Uterus (tissue), 4 donors: ENCODE measurements around the gene CASK. TPM values are rescaled to one million over a fixed set of nuclear protein-coding genes. Genes with fewer than 3 reads are reported as not detected.

Experiments used
- DNase-seq, 2 donors: peaks; one replicate each; pipeline ENCODE4 v3.0.0-alpha.2; 2019 to 2020
- H3K27ac ChIP-seq, 2 donors: fragments of 200-600 bp; sonication (generic); 1 replicate in 1 of 2; 2 replicates in 1 of 2; pipeline ENCODE4 v1.5.1; 2016 to 2018
- H3K27me3 ChIP-seq, 2 donors: fragments of 200-600 bp; sonication (generic); one replicate each; pipeline ENCODE4 v1.5.1; 2018 to 2019; ENCODE audit warnings: control low read depth in 1 of 2
- H3K36me3 ChIP-seq, 2 donors: fragments of 200-600 bp; sonication (generic); one replicate each; pipeline ENCODE4 v1.5.1; 2019; ENCODE audit warnings: control low read depth in 1 of 2
- H3K4me1 ChIP-seq, 2 donors: fragments of 200-600 bp; sonication (generic); one replicate each; pipeline ENCODE4 v1.5.1; 2018 to 2019; ENCODE audit warnings: control low read depth in 1 of 2
- H3K4me3 ChIP-seq, 2 donors: fragments of 200-600 bp; sonication (generic); 1 replicate in 1 of 2; 2 replicates in 1 of 2; pipeline ENCODE4 v1.5.1; 2018 to 2019; ENCODE audit warnings: mild to moderate bottlenecking in 1 of 2
- H3K9me3 ChIP-seq, 2 donors: fragments of 200-600 bp; sonication (generic); one replicate each; pipeline ENCODE4 v1.5.1; 2019; ENCODE audit warnings: control low read depth in 1 of 2
- CTCF ChIP-seq, 4 experiments: fragments of 200-600 bp in 2 of 4; fragments of 450-650 bp in 2 of 4; sonication (generic) in 2 of 4; IDR thresholded peaks; one replicate each; pipeline ENCODE4 v1.5.1; 2016 to 2019; ENCODE audit warnings: antibody characterized with exemption in 4 of 4, mild to moderate bottlenecking in 2 of 4, moderate library complexity in 1 of 4
- POLR2A ChIP-seq, 2 donors: fragments of 450-650 bp; IDR thresholded peaks; one replicate each; pipeline ENCODE4 v1.6.1; 2016; ENCODE audit warnings: antibody characterized with exemption in 2 of 2, mild to moderate bottlenecking in 1 of 2, moderate library complexity in 1 of 2
- intact Hi-C: fragments of 100-400 bp; cut with DNase I; formaldehyde crosslinking; loops from one replicate; pipeline ENCODE4 v1.15.1; 2023; ENCODE audit warnings: low total_unique reads
- total RNA-seq, 4 donors: library from RNA; depleted of rRNA in 3 of 4; stranded (reverse); fragments of >200 nt in 3 of 4; gene quantifications; one replicate each; pipeline versions ENCODE4 v1.1.0 to v1.2.4, GENCODE V29; 2014 to 2023
- donor health status: DM: yes; HTN: yes; CAD: no.

CASK gene
- total RNA-seq, 4 donors from 2014 or later: 7.9 to 76.0 (median 40.7) TPM

DNA sequence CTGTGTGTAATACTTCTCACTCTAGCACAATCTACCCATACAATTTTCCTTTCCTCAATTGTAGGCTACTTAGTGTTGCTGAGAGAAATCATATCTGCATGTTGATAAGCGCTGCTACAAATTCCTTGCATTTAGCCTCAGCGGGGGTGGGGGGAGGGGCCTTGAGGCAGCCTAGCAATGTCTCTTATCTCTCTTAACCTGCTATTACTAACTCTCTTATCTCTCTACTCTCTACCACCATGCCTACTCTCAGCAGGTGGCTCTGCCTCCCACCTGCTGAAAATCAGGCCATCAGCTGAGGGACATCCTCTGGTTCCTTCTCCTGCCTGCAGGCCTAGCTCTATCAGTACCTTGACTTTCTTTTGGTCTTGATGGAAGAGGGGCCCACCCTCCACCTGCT lies 100.5 kb downstream of the CASK start:
- no peak for DNase-seq
- intact Hi-C loops: no loop called here
- Histone ChIP-seq H3K9me3 (no peaks in the 10 kb centered on the region), H3K27ac (no peak overlapping the region), H3K4me1 (no peaks in the 10 kb centered on the region), H3K36me3 (no peaks in the 10 kb centered on the region), H3K4me3 (no peak overlapping the region), H3K27me3 (no peaks in the 10 kb centered on the region)
- TF ChIP-seq POLR2A (IDR thresholded peaks at IDR 0.05): no peak
- no peak for TF ChIP-seq CTCF (IDR thresholded peaks at IDR 0.05)

- H3K9me3 ChIP-seq: no peaks in the 10 kb centered on the region
- H3K27ac ChIP-seq: no peak overlapping the region
- no peaks in the 10 kb centered on the region for H3K27me3 ChIP-seq
- H3K4me3 ChIP-seq: no peak overlapping the region
- no peaks in the 10 kb centered on the region for H3K36me3 ChIP-seq
- no peak for DNase-seq
- TF ChIP-seq POLR2A (IDR thresholded peaks at IDR 0.05): no peak
- TF ChIP-seq CTCF (IDR thresholded peaks at IDR 0.05): no peak
- no peaks in the 10 kb centered on the region for H3K4me1 ChIP-seq
- intact Hi-C loops: no loop called here
Measured at GRCh38 chrX:41808047-41808446, 115.3 kb downstream of the CASK start.

GRCh38 chrX:41802958-41803357 lies 120.4 kb downstream of the CASK start:
- H3K4me1 ChIP-seq: no peaks in the 10 kb centered on the region
- H3K27ac ChIP-seq: no peak overlapping the region
- no peaks in the 10 kb centered on the region for H3K27me3 ChIP-seq
- no peak for DNase-seq
- TF ChIP-seq CTCF (IDR thresholded peaks at IDR 0.05) (no peak), POLR2A (IDR thresholded peaks at IDR 0.05) (no peak)
- H3K36me3 ChIP-seq: no peaks in the 10 kb centered on the region
- intact Hi-C loops: no loop called here
- no peaks in the 10 kb centered on the region for H3K9me3 ChIP-seq
- no peak overlapping the region for H3K4me3 ChIP-seq

DNA sequence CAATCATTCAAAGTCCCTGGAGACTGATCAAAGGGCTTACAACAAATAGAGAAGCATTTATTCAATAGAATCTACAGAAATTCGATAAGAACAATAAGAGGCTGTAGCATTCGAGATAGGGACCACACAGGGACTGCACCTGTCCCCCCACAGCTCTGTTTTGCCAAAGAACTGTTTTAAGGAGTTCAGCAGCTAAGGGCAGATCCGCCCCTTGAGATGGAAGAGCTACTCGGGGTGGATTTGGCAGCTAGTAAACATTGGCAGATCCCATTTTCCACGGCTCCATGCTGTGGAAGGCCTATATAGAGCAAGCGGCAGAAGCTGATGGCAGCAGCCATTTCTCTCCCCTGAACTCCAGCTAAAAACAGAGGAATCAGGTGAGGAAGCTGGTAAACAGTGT lies 123.7 kb downstream of the CASK start:
- Histone ChIP-seq H3K4me1 (no peaks in the 10 kb centered on the region), H3K36me3 (no peaks in the 10 kb centered on the region), H3K4me3 (no peak overlapping the region), H3K9me3 (no peaks in the 10 kb centered on the region), H3K27ac (no peak overlapping the region), H3K27me3 (no peaks in the 10 kb centered on the region)
- no peak for DNase-seq
- TF ChIP-seq POLR2A (IDR thresholded peaks at IDR 0.05): no peak
- TF ChIP-seq CTCF (IDR thresholded peaks at IDR 0.05): no peak
- intact Hi-C loops: no loop called here

DNA sequence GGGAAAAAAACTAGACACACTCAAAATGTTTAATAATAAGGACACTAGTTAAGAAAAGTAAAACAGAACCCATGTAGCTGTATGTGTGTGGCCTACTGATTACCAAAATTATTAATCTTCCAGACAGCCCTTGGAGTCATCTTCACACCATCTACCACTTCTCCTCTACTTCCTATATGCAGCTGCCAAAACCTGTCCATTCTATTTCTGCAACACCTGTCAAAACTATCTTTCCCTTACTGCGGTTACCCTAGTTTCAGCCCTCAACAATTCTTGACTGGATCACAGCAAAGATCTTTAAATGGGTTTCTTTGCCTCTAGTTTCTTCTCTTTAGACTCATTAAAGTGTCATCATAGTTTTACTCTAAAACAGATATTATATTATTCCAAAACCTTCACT lies 126.8 kb downstream of the CASK start:
- Histone ChIP-seq H3K36me3 (no peaks in the 10 kb centered on the region), H3K27ac (no peak overlapping the region), H3K4me3 (no peak overlapping the region), H3K27me3 (no peaks in the 10 kb centered on the region), H3K4me1 (no peaks in the 10 kb centered on the region), H3K9me3 (no peaks in the 10 kb centered on the region)
- intact Hi-C loops: no loop called here
- no peak for TF ChIP-seq CTCF (IDR thresholded peaks at IDR 0.05)
- TF ChIP-seq POLR2A (IDR thresholded peaks at IDR 0.05): no peak
- DNase-seq: no peak
